Measurements from ENCODE around the gene SLC51B.
"Not testable (repeated sequence)": the region's sequence is repeated elsewhere in the genome, so short reads cannot be mapped to it uniquely, and the experiment has no call there.

The SLC51B gene

DNA sequence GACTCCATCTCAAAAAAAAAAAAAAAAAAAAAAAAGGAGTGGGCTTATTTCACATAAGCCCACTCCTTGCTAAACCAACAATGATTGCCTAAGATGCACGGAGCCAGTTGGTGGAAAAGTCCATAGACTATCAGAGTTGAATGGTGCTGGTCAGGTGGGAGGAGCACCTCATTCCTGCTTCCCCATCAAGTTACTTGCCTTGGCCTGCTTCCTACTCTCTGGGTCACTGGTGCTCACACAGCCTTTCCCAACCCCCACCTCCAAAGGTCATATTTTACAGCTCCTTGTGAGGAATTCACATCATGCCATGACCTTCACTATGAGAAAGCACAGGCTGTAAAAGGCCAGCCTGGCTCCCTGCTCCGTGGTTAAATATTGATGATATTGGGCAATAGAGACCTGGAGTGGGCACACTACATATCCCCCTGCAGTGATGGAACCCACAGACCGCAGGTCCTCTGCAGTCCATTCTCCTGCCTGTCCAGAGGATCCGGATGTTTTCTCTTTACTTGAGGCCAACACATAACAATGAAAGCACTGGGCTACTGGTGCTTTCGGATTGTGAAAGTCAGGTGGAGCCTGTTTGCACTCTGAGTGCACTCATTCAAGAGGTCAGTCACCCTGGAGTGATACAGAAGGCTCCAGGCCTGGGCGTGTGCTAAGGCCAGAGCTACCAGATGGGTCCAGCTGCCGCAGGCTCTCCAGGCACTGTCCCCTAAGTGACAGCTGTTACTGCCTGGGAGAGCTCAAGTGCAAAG, at the start of gene SLC51B:
SLC51B (plus strand) TSS at position 664 of the 758 bp plus-strand sequence. CDS start 4,618 bp downstream, outside the sequence.
- DNase-seq, result no peak

DNA sequence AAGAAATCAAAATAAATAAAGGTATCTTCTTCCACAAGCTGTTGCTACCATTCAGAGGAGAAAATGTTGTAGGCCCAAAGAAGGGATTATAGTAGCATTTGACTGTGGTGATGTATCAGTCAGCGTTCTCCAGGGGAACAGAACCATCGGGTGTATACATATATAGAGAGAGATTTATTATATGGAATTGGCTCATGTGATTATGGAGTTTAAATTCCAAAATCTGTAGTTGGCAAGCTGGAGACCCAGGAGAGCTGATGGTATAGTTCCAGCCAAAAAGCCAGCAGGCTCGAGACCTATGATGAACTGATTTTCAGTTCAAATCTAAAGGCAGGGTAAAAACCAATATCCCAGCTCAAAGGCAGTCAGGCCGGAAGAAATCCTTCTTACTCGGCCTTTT, 48.1 kb upstream of the SLC51B start:
- no peak for DNase-seq

DNA sequence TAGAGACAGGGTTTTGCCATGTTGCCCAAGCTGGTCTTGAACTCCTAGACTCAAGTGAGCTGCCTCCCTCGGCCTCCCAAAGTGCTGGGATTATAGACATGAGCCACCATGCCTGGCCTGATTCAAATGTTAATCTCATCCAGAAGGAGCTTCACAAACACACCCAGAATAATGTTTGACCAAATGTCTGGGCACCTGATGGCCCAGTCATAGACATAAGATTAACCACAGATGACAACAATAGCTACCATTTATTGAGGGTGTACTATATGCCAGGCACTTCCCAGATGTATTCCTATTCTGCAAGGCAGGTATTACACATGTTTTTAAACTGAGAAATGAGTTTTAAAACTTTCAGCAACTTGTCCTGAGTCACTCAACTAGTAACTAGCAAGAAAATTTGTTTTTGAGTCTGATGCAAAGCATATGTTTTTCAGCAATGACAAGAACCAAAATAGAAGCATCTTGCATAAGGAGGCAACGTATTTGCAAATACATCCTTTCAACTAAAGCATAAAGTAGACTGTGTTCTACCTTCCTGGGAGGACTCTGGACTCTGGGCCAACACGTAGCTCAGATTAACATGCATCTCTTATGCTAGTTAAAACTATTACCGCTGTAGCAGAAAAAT, 47.3 kb upstream of the SLC51B start:
- no peak for DNase-seq

DNA sequence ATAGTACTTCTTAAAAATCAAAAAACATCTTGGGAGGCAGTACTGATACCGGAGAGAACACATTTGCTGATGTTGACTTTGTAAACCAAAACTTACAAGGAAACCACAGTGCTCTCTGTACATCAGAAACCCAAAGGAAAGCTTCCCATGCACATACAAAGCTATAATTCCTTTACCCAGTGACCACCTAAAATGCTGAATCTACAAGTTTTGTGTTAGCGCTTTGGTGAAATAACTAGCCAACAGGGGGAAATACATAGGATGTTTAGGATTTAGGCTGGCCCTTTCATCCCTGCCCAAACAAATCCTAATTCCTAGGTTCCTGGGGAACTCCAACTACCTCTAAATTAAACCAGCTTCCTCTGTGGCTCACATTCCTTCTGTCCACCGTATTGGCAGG, 40.2 kb upstream of the SLC51B start:
- no peak for DNase-seq

DNA sequence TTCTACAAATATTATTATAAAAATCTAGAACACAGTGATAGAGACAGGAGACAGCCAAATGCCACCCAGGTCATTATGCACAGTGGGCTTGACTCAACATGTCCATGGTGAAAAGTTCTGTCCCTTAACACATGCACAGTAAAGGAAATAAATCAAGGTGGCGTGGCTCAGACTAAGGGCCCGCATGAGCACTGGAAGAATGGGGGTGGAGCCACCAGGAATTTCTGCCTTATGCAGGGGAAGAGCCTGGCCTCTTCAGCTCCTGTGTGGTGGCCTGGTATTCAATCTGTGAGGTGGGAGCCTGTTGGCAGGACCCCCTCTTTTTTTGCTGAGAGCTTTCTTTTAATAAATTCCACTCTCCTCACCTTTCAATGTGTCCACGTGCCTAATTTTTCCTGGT, 38.3 kb upstream of the SLC51B start:
- no peak for DNase-seq

DNA sequence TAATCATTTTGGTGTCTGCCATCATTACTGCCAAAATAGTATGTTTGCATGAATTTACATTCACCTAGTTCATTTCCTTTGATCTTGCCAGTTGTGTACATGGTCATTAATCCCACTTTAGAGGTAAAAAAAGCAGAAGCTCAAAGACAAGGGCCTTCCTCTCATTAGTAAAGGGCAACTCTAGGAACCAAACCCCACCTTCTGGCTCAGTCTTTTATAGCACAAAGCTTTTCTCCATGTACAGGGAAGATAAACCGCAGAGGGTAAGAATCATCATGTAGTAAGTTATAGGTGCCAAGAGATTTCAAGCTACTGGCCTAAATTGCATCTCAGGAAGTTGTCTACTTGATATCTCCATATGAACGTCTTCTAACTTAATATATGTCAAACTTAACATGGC, 36.2 kb upstream of the SLC51B start:
- DNase-seq, result no peak

DNA sequence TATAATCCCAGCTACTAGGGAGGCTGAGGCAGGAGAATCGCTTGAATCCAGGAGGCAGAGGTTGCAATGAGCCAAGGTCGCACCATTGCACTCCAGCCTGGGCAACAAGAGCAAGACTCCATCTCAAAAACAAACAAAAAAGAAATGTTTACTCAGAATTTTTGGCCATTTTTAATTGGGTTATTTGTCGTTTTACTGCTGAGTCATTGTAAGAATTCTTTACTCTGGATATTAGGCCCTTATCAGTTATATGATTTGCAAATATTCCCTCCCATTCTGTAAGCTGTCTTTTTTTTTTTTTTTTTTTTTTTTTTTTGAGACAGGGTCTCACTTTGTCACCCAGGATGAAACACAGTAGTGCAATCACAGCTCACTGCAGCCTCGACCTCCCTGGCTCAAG, 34.0 kb upstream of the SLC51B start:
- not testable (repeated sequence) for DNase-seq

DNA sequence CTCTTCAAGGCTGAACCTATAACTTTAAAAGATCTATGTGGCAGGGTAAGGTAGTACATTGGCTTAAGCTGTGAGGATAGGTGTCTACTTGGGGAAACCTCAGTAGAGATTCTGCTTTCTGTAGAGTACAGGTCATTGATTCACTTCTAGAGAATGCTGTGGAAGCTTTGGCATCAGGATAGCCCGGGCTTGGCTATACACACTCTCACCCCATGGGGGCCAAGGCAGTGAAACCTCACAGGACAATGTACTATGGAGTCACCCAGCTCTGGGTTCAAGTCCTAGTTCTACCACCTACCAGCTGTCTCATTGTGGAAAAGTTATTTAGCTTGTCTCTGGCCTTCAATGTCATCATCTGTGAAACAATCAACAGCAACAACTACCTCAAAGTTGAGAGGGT, 24.8 kb upstream of the SLC51B start:
- no peak for DNase-seq

DNA sequence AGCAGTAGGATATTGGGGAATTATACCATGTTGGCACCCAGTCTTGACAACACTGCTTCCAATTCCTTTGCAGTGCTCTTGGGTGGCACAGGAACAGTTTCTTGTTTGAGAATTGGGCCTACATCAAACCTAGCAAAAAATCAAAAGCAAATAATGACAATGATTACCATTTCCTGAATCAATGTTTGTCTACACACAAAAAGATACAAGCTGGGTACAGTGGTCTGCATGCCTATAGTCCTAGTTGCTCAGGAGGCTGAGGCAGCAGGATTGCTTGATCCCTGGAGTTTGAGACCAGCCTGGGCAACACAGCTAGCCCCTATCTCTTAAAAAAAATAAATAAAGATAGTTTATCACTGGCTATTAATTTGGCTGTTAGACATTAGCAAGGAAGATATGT, 23.7 kb upstream of the SLC51B start:
- DNase-seq, result no peak

DNA sequence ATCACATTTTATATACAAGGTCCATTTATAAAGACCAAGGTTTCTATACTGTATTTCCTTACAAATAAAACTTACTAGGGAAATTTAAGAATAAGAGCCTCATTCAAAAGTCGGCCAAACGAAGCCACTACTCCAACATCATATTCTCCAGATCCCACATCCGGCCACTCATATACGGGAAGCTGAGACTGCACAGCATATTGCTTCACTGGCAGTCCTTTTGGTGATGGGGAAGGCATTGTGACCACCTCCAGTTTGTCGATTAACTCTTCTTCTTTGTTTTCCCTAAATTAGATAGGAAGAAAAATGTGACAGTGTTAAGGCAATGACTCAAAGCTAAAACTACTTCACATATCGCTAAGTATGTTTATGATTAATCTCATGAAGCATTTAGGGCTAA, 18.4 kb upstream of the SLC51B start:
- DNase-seq, result no peak

DNA sequence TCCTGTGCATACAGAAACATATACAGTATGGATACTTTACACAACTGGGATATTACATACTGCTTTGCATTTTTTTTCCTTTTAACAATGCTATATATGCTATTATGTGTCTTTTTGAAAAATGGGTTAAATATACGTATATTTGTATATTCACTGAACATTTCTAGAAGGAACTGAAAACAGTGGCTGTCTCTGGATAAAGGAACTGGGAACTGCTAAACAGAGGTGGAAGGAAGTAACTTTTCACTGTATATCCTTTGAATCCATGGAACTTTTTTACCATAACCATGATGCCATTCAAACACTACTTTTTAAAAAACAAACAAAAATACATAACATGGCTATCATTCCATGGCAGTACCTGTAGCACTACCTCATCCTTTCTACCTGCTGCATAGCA, 17.6 kb upstream of the SLC51B start:
- DNase-seq, result no peak

DNA sequence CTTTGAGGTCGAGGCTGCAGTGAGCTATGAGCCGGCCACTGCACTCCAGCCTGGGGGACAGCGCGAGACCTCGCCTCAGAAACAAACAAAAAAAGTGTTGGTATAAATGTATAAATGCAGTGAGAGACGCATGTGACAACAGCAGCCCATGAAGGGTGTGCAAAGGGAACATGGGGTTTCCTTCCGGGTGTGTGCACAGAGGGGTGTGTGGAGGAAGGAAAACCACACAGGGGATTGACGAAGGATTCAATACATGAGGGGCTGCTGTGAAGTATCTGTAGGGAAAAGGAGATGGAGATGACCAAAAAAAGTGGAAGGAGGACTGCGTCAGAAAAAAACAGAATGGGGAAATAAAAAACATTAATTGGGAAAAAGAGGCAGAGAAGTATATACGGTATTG, 16.8 kb upstream of the SLC51B start:
- no peak for DNase-seq

DNA sequence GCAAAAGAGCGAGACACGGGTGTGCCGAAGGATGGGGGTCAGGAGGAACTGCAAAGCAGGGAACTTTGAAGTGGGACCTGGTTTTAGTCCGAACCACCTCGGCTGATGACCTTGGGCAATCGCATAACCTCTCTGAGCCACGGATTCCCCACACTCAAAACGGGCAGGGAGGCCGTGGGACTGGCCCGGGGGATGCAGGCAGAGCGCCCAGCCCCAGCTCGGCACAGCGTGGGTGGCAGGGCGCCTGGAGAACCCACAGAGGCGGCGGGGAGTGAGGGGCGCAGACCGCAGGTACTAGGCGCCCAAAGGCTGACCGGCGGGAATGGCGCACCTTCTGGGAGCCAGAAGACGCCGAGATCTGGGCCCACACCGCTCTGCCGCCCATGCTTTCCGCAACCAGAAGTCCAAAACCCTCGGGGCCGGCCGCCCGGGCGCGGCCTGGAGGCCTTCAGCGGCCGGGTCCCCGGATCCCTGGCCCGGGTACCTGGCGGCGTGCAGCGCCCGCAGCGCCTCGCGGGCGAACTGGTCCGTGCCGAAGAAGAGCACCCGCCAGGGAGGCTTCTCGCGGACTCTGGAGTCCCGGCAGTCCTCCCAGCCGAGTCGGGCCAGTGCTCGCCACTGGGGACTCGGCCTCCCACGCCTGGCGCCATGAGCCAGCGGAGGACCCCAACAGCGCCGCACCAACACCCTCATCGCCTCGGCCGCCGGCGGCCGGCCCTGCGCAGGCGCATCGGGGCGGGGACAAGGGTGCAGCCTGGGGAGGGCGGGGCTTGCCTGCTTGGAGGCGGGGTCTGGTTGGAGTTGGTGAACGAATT, 16.1 kb upstream of the SLC51B start, which contains the start of gene MTFMT:
MTFMT (minus strand) TSS at position 719 of the 815 bp plus-strand sequence; CDS start at position 693, 26 bp downstream.
- DNase-seq, result peak; percentile 88

DNA sequence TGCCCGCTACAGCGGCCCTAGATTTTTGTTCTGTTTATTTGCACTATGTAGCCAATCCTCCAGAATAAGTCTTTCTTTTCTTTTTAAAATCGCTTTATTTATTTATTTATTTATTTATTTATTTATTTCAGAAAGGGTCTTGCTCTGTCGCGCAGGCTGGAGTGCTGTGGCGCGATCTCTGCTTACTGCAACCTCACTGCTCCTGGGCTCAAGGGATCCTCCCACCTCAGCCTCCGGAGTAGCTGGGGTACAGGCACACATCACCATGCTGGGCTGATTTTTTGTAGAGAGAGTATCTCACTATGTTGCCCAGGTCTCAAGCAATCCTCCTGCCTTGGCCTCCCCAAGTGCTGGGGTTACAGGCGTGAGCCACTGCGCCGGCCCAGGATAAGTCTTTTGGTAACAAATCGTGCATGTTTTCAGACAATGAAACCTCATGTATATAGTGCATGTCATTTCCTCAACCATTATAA, 15.4 kb upstream of the SLC51B start:
- no peak for DNase-seq

DNA sequence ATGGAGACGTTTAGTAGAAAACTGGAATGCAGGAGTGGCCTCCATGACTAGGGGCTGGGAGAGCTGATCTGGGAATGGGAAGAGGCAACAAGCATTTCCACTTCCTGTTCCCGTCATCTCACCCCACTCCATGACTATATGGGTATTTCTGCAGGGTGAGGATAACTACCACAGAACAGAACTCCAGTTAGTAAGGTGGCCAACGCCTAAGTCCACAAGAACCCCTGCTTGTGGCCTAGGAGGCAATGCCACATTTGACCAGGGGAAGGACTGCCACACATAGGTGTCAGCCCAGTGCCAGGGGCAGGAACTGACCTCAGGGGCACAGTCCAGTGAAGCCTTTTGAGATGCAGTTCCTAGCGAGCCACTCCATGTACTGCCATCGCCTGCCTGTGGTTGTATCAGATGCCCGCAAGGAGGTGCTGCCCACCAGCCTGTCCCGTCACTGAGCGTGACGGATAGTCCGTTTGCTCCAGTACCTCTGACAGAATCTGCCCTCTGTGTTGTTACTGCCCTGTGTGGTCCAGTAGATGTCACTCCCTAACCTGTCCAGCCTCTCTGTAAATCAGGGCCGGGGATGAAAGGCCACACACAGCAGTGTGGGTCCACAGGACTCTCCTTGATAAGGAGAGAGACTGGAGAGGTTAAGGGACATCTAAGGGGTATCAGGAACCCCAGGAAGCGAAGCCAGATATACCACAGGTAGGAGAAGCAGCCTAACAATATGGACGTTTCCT, 12.2 kb upstream of the SLC51B start:
- peak; percentile 55 for DNase-seq

DNA sequence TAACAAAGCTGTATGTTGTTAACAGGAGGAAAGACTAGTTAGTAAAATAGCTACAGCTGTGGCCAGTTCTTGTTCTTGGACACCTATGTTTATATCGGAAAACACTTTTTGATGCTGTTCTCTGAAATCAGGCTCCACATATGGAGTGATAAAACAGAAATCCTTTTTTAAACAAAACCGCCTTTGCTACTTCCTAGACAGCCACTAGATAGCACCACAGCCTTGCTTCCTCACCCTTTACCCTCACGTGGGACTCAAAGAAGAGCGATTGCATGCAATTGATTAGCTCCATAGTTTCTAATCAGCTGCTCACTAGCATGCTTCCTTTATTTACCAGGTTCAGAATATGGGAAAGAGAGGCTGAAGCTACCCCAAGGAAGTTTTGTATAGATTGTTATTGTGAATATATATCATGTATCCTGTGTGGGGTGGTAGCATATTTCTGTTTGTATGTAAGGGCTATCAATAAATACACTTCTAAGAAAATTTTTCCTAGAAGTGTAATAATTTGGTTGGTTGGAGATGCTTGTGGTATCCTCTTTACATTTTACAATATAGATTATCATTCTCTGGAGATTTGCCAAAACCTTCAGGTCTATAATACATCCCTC, 11.4 kb upstream of the SLC51B start:
- no peak for DNase-seq

DNA sequence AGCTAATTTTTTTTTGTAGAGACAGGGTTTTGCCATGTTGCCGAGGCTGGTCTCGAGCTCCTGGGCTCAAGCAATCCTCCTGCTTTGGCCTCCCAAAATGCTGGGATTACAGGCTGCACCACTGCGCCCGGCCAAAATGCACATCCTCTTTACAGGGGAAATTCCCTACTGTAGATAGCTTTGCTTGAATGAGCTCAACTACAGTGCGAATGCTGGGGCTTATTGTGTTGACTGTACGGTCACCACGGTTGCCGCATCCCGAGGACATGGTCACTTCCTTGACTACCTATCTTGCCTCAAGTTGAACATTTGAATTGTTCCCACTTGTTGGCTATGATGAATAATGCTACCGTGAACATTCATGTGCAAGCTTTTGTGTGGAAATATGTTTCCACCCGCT, 10.5 kb upstream of the SLC51B start:
- no peak for DNase-seq

DNA sequence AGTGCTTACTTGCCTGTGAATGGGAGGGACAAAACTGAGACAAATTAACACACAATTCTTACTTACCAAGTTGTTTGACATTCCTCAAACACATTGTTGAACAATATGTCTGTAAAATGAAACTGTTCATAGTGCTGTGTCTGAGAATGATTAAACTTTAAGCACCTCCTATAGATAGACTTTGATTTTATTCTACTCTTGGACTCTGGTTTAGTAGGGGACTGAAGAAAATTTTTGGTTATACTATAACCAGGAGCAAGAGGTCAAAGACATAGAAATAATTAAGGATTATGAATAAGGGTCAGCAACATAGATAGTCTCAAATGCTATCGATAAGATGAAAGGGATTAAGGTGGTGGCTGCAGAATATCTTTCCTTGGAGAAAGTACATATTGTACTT, 7.9 kb upstream of the SLC51B start:
- no peak for DNase-seq

DNA sequence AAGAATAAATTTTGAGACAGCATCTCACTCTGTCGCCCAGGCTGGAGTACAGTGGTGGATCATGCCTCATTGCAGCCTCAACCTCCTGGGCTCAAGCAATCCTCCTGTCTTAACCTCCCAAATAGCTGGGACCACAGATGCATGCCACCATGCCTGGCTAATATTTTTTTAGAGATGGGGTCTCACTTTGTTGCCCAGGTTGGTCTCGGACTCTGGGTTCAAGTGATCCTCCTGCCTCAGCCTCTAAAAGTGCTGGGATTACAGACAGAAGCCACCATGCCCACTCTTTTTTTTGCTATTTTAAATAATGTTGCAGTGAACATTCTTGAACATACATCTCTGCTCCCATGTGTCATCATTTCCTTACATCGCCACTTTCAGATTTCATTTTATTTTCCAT, 6.8 kb upstream of the SLC51B start:
- no peak for DNase-seq

DNA sequence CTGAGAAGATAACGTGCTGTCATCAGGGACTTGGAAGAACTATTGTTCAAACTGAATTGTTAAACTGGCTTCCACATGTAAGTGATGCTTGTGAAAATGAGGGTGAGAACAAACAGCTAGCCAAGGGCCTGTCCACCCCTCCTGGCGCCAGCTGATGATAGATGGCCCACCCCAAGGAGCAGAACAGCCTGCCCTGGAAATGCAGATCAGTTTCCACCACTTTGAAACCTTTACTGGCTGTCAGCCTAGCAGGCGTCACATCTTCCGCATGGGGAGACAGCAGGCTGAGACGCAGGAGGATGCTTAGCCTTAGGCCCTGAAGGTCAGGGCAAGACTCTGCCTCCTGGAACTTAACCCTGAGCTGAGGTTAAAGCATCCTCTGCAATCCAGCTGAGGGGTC, 6.4 kb upstream of the SLC51B start:
- no peak for DNase-seq

DNA sequence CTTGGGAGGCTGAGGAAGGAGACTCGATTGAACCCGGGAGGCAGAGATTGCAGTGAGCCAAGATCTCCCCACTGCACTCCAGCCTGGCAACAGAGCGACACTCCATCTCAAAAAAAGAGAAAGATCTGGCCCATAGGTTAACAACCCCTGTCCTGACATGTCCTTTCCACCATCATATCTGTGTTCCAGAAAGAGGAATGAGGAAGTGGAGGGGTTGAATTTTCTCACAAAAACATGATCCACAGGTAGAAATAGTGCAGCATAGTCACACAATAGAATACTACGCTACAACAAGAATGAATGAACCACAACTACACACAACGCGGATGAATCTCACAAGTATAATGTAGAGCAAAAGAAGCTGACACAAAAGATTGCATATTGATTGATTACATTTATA, 4.7 kb upstream of the SLC51B start:
- DNase-seq, result no peak

DNA sequence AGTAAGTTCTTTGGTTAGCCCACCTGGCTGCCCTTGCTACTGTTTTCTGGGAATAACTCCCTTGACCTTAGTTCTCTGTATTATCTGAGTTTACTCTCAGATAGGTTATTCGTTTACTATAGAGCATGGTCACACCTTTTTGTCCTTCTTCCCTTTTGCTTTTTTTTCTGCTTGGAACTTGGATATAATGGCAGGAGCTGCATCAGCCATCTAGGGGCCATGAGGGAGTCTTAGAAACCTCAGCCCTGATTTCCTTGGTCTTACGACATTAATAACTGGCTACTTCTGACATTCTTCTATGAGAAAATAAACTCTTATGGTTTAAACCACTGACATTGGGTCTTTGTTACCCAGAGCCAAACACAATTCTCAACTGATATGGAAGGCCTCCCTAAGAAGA, 3.4 kb upstream of the SLC51B start:
- no peak for DNase-seq
